Thyroid gland (tissue), 4 donors: ENCODE data around the gene OSBPL3. TPM values are rescaled to one million over a fixed set of nuclear protein-coding genes. Genes with fewer than 3 reads are reported as not detected.

ENCODE experiments used
- DNase-seq, 2 donors: peaks; one replicate each; pipeline ENCODE4 v3.0.0-alpha.2; 2019
- H3K27ac ChIP-seq, 3 donors: fragments of 200-600 bp; sonication (generic); 1 replicate in 2 of 3; 2 replicates in 1 of 3; pipeline ENCODE4 v1.5.1; 2016 to 2019; ENCODE audit warnings: mild to moderate bottlenecking in 1 of 3, moderate library complexity in 1 of 3
- H3K27me3 ChIP-seq: fragments of 200-600 bp; sonication (generic); one replicate; pipeline ENCODE4 v1.5.1; 2019
- H3K36me3 ChIP-seq, 2 donors: fragments of 200-600 bp; sonication (generic); one replicate each; pipeline ENCODE4 v1.5.1; 2016 to 2019
- H3K4me1 ChIP-seq, 2 donors: fragments of 200-600 bp; sonication (generic); one replicate each; pipeline ENCODE4 v1.5.1; 2017 to 2019
- H3K4me3 ChIP-seq, 3 donors: fragments of 200-600 bp; sonication (generic); replicated peaks in 1 of 3; 1 replicate in 2 of 3; 2 replicates in 1 of 3; pipeline ENCODE4 v1.5.1; 2016; ENCODE audit warnings: mild to moderate bottlenecking in 1 of 3
- H3K9me3 ChIP-seq: fragments of 200-600 bp; sonication (generic); one replicate; pipeline ENCODE4 v1.5.1; 2017
- POLR2A ChIP-seq, 2 donors: fragments of 450-650 bp; IDR thresholded peaks; one replicate each; pipeline ENCODE4 v1.6.1; 2017; ENCODE audit warnings: antibody characterized with exemption in 2 of 2, mild to moderate bottlenecking in 2 of 2, moderate library complexity in 1 of 2
- WGBS, 2 donors: methylation state at CpG; one replicate each; pipeline ENCODE4 v1.1.5; 2017; 5-methylcytosine and 5-hydroxymethylcytosine counted together
- intact Hi-C: fragments of 100-400 bp; cut with DNase I; formaldehyde crosslinking; loops from one replicate; pipeline ENCODE4 v1.15.1; 2023
- total RNA-seq, 4 donors: library from RNA; depleted of rRNA; stranded (reverse); fragments of >200 nt; gene quantifications; one replicate each; pipeline ENCODE4 v1.2.3, GENCODE V29; 2016
- TF ChIP-seq, protein P1 (sequence below), 6 experiments: fragments of 200-600 bp in 3 of 6; fragments of 450-650 bp in 3 of 6; sonication (generic) in 3 of 6; IDR thresholded peaks; one replicate each; pipeline ENCODE4 v1.5.1; 2016 to 2019; ENCODE audit warnings: antibody characterized with exemption in 6 of 6, mild to moderate bottlenecking in 2 of 6, inconsistent platforms in 1 of 6, moderate library complexity in 1 of 6

The OSBPL3 gene
- total RNA-seq, 4 donors from 2014 or later, result 22.1 to 41.7 (median 34.3) TPM

DNA sequence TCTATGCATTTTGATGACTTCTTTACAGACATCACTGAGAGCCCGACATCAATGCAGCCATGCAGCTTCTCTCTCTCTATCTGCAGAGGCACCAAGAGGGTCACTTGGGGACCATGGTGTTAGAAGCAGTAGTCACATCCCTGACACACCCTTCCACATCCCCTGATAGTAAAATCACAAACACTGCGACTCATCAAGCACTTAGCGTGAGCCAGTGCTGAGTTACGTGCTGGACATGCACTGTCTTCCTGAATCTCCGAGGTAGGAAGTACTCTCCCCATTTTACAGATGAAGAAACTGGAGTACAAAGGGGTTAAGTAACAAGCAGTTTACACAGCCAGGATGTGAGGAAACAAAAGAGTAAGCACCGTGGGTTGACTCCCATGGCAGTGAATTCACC lies 109.2 kb downstream of the OSBPL3 start:
- Histone ChIP-seq H3K4me1 (no peaks in the 10 kb centered on the region), H3K4me3 (no peak overlapping the region), H3K27ac (no peak overlapping the region), H3K36me3 (no peaks in the 10 kb centered on the region), H3K27me3 (no peaks in the 10 kb centered on the region), H3K9me3 (no peaks in the 10 kb centered on the region)
- DNase-seq, result no peak
- intact Hi-C loops, result no loop called here
- TF ChIP-seq POLR2A (IDR thresholded peaks at IDR 0.05), result no peak
- TF ChIP-seq, protein P1, sequence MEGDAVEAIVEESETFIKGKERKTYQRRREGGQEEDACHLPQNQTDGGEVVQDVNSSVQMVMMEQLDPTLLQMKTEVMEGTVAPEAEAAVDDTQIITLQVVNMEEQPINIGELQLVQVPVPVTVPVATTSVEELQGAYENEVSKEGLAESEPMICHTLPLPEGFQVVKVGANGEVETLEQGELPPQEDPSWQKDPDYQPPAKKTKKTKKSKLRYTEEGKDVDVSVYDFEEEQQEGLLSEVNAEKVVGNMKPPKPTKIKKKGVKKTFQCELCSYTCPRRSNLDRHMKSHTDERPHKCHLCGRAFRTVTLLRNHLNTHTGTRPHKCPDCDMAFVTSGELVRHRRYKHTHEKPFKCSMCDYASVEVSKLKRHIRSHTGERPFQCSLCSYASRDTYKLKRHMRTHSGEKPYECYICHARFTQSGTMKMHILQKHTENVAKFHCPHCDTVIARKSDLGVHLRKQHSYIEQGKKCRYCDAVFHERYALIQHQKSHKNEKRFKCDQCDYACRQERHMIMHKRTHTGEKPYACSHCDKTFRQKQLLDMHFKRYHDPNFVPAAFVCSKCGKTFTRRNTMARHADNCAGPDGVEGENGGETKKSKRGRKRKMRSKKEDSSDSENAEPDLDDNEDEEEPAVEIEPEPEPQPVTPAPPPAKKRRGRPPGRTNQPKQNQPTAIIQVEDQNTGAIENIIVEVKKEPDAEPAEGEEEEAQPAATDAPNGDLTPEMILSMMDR (IDR thresholded peaks at IDR 0.05), result no peak
- 85 to 95% methylated on average over 6 of the region's 6 CpGs for WGBS, 2 donors

DNA sequence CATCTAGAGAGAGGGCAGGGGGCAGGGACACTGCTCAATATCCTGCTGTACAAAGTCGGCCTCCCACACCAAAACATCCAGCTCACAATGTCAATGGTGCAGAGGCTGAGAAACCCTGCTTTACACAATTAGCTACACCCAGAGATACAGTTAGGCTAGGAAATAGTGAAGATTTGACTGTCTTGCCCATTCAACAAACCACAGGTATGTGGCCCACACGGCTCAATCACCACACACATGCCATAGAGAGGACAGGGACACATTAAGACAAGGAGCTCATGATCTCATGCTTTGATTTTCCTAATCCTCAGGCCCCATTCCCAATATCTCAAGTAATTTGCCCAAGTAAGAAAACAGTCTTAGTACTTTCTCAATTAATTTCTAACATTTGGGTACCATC lies 110.4 kb downstream of the OSBPL3 start:
- Histone ChIP-seq H3K36me3 (no peaks in the 10 kb centered on the region), H3K27ac (no peak overlapping the region), H3K27me3 (no peaks in the 10 kb centered on the region), H3K4me3 (no peak overlapping the region), H3K9me3 (no peaks in the 10 kb centered on the region), H3K4me1 (no peaks in the 10 kb centered on the region)
- DNase-seq, result no peak
- intact Hi-C loops, result no loop called here
- 84 to 95% methylated on average over 2 of the region's 2 CpGs for WGBS, 2 donors
- TF ChIP-seq, protein P1 (IDR thresholded peaks at IDR 0.05), result no peak
- TF ChIP-seq POLR2A (IDR thresholded peaks at IDR 0.05), result no peak

DNA sequence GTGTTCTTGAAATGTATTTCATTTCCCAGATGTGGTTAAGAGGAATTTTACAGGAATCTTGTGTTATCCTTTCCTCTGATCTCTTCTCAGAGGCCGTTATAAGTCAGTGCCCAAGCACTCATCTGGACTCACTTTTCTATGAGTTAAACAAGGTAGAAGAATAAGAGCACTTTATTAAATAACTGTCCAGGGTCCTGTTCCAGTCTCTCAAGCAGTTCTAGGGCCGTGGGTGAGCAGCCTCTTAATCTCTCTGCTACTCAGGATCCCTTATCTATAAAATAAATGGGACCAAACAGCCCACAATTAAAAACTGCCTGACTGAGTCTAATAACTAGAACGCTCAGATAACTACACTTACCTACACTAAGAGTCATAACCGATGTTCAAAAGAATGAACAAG lies 111.2 kb downstream of the OSBPL3 start:
- intact Hi-C loops, result no loop called here
- H3K27ac ChIP-seq, result no peak overlapping the region
- no peaks in the 10 kb centered on the region for H3K4me1 ChIP-seq
- no peak for TF ChIP-seq POLR2A (IDR thresholded peaks at IDR 0.05)
- TF ChIP-seq, protein P1 (IDR thresholded peaks at IDR 0.05), result no peak
- H3K27me3 ChIP-seq, result no peaks in the 10 kb centered on the region
- no peak for DNase-seq
- H3K4me3 ChIP-seq, result no peak overlapping the region
- H3K36me3 ChIP-seq, result no peaks in the 10 kb centered on the region
- no peaks in the 10 kb centered on the region for H3K9me3 ChIP-seq
- 45 to 53% methylated on average over 4 of the region's 4 CpGs for WGBS, 2 donors

DNA sequence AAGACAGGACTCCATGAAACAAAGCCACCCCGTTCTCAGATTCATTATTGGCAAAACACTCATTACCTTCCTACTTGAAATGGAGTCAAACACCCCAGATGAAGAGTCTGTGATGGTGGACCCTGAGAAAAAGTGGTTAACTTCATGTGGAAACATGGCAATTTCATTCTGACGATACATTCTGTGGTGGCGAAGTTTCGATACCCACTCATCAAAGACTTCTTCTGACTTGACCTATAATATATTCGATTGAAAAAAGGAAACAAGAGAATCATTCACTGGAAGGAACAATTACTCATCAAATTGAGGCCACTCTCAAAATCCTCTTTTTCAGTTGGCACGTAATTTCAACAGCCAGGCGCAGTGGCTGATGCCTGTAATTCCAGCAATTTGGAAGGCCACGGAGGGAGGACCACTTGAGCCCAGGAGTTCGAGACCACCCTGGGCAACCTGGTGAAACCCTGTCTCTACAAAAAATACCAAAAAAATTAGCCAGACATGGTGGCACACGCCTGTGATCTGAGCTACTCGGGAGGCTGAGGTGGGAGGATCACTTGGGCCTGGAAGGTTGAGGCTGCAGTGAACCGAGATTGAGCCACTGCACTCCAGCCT lies 113.9 kb downstream of the OSBPL3 start:
- no peak for TF ChIP-seq POLR2A (IDR thresholded peaks at IDR 0.05)
- TF ChIP-seq, protein P1 (IDR thresholded peaks at IDR 0.05), result no peak
- WGBS, 2 donors, result 91 to 96% methylated on average over 12 of the region's 12 CpGs

DNA sequence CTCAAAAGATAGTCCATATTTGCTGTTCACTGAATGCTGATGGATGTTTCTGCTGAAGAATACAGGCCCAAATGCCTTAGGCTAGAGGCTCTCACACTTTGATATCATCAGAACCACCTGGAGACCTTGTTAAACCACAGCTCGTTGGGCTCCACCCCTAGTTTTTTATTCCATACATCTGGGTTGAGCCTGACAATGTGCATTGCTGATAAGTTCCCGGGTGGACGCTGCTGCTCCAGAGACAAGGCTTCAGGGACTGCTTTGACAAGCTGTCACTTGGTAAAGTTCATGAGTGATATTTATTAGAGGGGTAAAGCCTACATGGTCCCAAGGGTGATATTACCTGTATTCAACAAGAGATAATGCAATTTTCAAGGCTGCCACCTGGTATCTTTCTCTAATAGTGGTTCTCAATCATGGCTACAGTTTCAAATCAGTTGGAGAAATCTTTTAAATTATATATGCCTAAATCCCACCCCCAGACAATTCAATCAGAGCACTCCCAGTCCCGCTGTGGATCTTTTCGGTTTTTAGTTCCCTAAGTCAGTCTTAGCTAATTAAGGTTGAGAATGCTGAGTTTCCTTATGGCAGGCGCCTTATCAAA lies 115.7 kb downstream of the OSBPL3 start:
- Histone ChIP-seq H3K27ac (no peak overlapping the region), H3K4me3 (no peak overlapping the region), H3K36me3 (no peaks in the 10 kb centered on the region), H3K9me3 (no peaks in the 10 kb centered on the region), H3K27me3 (no peaks in the 10 kb centered on the region), H3K4me1 (no peaks in the 10 kb centered on the region)
- DNase-seq, result no peak
- WGBS, 2 donors, result 93% methylated on average over 6 of the region's 6 CpGs
- intact Hi-C loops, result no loop called here
- no peak for TF ChIP-seq POLR2A (IDR thresholded peaks at IDR 0.05)
- TF ChIP-seq, protein P1 (IDR thresholded peaks at IDR 0.05), result no peak

More for the DNA sequence above, 113.9 kb downstream of the OSBPL3 start:
- Histone ChIP-seq H3K4me3 (no peak overlapping the region), H3K9me3 (no peaks in the 10 kb centered on the region), H3K27ac (no peak overlapping the region), H3K27me3 (no peaks in the 10 kb centered on the region), H3K4me1 (no peaks in the 10 kb centered on the region), H3K36me3 (no peaks in the 10 kb centered on the region)
- intact Hi-C loops, result no loop called here
- DNase-seq, result no peak
